ENCODE results near the gene AIFM2. TPM values are rescaled to one million over a fixed set of nuclear protein-coding genes. Genes with fewer than 3 reads are reported as not detected.

The AIFM2 gene
- total RNA-seq, 6 donors from 2014 or later, result 12.0 to 21.0 (median 17.2) TPM

DNA sequence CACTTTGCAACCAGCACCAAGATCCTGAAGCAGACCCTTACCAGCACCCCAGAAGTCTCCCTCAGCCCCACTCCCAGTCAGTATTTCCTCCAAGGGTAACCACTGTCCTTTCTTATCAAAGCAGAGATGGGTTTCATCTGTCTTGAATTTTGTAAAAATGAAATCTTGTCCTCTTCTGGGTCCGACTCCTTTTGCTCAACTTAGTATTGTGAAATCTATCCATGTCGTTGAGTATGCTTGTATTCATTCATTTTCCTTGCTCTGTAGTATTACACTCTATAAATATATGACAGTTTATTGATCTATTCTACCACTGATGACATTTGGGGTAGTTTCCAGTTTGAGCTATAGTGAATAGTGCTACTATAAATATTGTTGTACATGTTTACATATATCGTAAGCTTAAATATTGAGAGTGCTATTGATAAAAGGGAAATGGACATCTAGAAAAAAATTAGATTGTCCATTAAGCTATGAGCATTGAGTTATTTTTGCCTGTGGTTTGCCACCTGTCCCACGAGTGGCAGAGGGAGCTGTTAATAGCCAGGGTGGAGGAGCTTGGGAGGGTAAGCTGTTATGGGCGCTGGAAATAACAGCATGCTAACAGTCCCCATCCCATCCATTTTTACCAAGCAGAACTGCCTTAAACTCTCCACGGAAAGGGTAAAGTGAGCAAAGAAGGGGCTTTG is 36.5 kb downstream of the AIFM2 start:
- WGBS, 2 donors, result 84 to 91% methylated on average over 6 of the region's 6 CpGs

DNA sequence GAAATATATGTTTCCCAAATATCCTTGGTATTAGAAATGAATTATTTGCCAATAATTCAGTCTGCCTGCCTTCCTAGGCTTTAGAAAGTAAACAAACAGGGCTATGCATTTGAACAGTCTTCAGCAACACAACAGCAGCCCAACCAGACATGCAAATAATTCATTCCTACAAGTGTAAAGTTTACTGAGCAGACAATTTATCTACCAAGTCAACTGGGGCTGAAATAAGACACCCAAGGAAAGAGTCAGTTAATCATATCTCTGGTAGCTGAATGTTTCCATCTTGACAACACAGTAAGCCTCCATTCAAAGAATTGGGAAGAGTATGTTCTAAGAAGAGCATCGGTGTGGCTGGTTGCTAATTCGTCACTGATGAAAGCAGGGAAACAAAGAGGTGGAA is 38.4 kb downstream of the AIFM2 start:
- TF ChIP-seq POLR2AphosphoS5 (IDR thresholded peaks at IDR 0.05), result no peak
- no peak for TF ChIP-seq POLR2A (IDR thresholded peaks at IDR 0.05)
- TF ChIP-seq EP300 (IDR thresholded peaks at IDR 0.05), result no peak
- TF ChIP-seq CTCF (IDR thresholded peaks at IDR 0.05), result no peak
- DNase-seq (no peak), ATAC-seq (ENCODE audit: low FRiP score in 2 of 2) (no peak)
- no peak overlapping the region for H3K27ac ChIP-seq
- no peak overlapping the region for H3K4me3 ChIP-seq
- H3K4me1 ChIP-seq, result no peaks in the 10 kb centered on the region
- H3K36me3 ChIP-seq, result peaks cover 0 to 8% (median 3%) of the 10 kb centered on the region in 4 donors
- H3K9me3 ChIP-seq, result no peaks in the 10 kb centered on the region
- 96 to 98% methylated on average over 2 of the region's 2 CpGs for WGBS, 2 donors
- H3K27me3 ChIP-seq, result no peaks in the 10 kb centered on the region

More for the DNA sequence above, 36.5 kb downstream of the AIFM2 start:
- Histone ChIP-seq H3K36me3 (peaks cover 0 to 12% (median 3%) of the 10 kb centered on the region in 4 donors), H3K4me1 (no peaks in the 10 kb centered on the region), H3K27ac (no peak overlapping the region), H3K27me3 (no peaks in the 10 kb centered on the region), H3K9me3 (no peaks in the 10 kb centered on the region), H3K4me3 (no peak overlapping the region)
- ATAC-seq (ENCODE audit: low FRiP score in 2 of 2), result no peak
- TF ChIP-seq CTCF (IDR thresholded peaks at IDR 0.05) (no peak), POLR2A (IDR thresholded peaks at IDR 0.05) (no peak), POLR2AphosphoS5 (IDR thresholded peaks at IDR 0.05) (no peak)
- no peak for DNase-seq

DNA sequence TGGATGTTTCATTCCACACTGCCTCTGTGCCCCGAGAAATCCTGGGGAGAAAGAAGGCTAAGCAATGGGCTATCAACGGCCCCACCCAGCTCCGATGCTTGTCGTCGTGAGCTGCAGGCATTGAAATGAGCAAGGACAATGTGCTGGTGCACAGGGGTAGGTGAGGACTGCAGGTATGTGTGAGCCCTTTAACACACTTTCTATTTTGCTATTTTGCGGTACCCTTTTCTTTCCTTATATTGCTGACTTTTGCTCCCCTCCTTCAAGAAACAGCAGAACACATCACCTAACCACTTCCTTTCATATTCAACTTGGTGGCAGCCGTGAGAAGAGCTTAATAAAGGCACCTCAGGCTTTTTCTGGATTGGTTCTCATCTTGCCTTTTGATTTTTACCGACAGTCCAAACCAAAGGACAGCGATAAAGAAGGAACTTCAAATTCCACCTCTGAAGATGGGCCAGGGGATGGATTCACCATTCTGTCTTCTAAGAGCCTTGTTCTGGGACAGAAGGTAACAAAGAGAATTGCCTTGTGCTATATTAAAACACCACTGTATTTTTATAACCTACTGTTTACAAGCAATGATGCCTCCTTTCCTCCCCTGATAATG is 39.2 kb downstream of the AIFM2 start:
- peaks cover 0 to 5% (median under 1%) of the 10 kb centered on the region in 4 donors for H3K36me3 ChIP-seq
- no peaks in the 10 kb centered on the region for H3K4me1 ChIP-seq
- H3K9me3 ChIP-seq, result no peaks in the 10 kb centered on the region
- TF ChIP-seq POLR2A (IDR thresholded peaks at IDR 0.05), result no peak
- TF ChIP-seq CTCF (IDR thresholded peaks at IDR 0.05), result no peak
- TF ChIP-seq EP300 (IDR thresholded peaks at IDR 0.05), result no peak
- TF ChIP-seq POLR2AphosphoS5 (IDR thresholded peaks at IDR 0.05), result no peak
- H3K27me3 ChIP-seq, result no peaks in the 10 kb centered on the region
- peak overlapping the region in 1 of 4 donors; percentile 11 for H3K4me3 ChIP-seq
- ATAC-seq (ENCODE audit: low FRiP score in 2 of 2), result no peak
- WGBS, 2 donors, result 87% methylated on average over 9 of the region's 9 CpGs
- no peak overlapping the region for H3K27ac ChIP-seq
- no peak for DNase-seq

DNA sequence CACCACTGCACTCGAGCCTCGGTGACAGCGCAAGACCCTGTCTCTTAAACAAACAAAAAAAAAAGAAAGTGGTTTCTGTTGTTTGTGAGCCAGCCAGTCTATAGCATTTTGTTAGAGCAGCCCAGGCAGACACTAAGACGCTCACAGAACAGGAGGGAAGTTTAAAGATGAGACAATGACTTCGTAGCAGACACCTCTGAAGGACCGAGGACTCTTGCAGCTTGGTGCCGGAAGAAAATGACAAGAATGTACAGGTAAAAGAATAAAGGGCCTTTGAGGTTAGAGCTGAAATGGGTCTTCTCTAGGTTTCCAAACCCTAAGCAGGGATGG is 40.3 kb downstream of the AIFM2 start:
- Histone ChIP-seq H3K36me3 (peaks cover 0 to 5% (median 0%) of the 10 kb centered on the region in 4 donors), H3K9me3 (no peaks in the 10 kb centered on the region), H3K4me1 (no peaks in the 10 kb centered on the region), H3K4me3 (no peak overlapping the region), H3K27ac (no peak overlapping the region), H3K27me3 (no peaks in the 10 kb centered on the region)
- DNase-seq (no peak), ATAC-seq (ENCODE audit: low FRiP score in 2 of 2) (no peak)
- TF ChIP-seq POLR2A (IDR thresholded peaks at IDR 0.05) (no peak), CTCF (IDR thresholded peaks at IDR 0.05) (no peak), EP300 (IDR thresholded peaks at IDR 0.05) (no peak), POLR2AphosphoS5 (IDR thresholded peaks at IDR 0.05) (no peak)
- 84 to 94% methylated on average over 7 of the region's 7 CpGs for WGBS, 2 donors

- no peaks in the 10 kb centered on the region for H3K27me3 ChIP-seq
- no peak overlapping the region for H3K27ac ChIP-seq
- no peaks in the 10 kb centered on the region for H3K9me3 ChIP-seq
- ATAC-seq (ENCODE audit: low FRiP score in 2 of 2) (no peak), DNase-seq (no peak)
- peaks cover 0 to 5% (median 0%) of the 10 kb centered on the region in 4 donors for H3K36me3 ChIP-seq
- TF ChIP-seq CTCF (IDR thresholded peaks at IDR 0.05), result no peak
- no peak for TF ChIP-seq POLR2A (IDR thresholded peaks at IDR 0.05)
- no peak for TF ChIP-seq EP300 (IDR thresholded peaks at IDR 0.05)
- no peak for TF ChIP-seq POLR2AphosphoS5 (IDR thresholded peaks at IDR 0.05)
- no peak overlapping the region for H3K4me3 ChIP-seq
- no peaks in the 10 kb centered on the region for H3K4me1 ChIP-seq
- WGBS, 2 donors, result 95 to 96% methylated on average over 5 of the region's 5 CpGs
Measured at GRCh38 chr10:70090951-70091350, 41.7 kb downstream of the AIFM2 start.
